Tibial nerve (tissue), 4 donors: ENCODE data around the gene RCAN2. TPM values are rescaled to one million over a fixed set of nuclear protein-coding genes. Genes with fewer than 3 reads are reported as not detected.

Experiments used
- DNase-seq, 2 donors: peaks; one replicate each; pipeline ENCODE4 v3.0.0-alpha.2; 2019; ENCODE audit warnings: low spot score in 2 of 2
- H3K27ac ChIP-seq, 4 donors: fragments of 200-600 bp; sonication (generic) in 3 of 4; one replicate each; pipeline ENCODE4 v1.5.1; 2017 to 2019; ENCODE audit warnings: mild to moderate bottlenecking in 1 of 4
- H3K27me3 ChIP-seq, 2 donors: fragments of 200-600 bp; sonication (generic) in 1 of 2; one replicate each; pipeline versions ENCODE4 v1.5.1 to v1.6.0; 2017 to 2019
- H3K36me3 ChIP-seq, 3 donors: fragments of 200-600 bp; sonication (generic); one replicate each; pipeline ENCODE4 v1.5.1; 2018 to 2019
- H3K4me1 ChIP-seq, 4 donors: fragments of 200-600 bp; sonication (generic) in 3 of 4; one replicate each; pipeline ENCODE4 v1.5.1; 2017 to 2019
- H3K4me3 ChIP-seq, 4 donors: fragments of 200-600 bp; sonication (generic) in 3 of 4; one replicate each; pipeline ENCODE4 v1.5.1; 2017 to 2019; ENCODE audit warnings: mild to moderate bottlenecking in 1 of 4, moderate library complexity in 1 of 4
- H3K9me3 ChIP-seq, 4 donors: fragments of 200-600 bp; sonication (generic) in 3 of 4; one replicate each; pipeline ENCODE4 v1.5.1; 2017 to 2019
- CTCF ChIP-seq, 5 experiments: fragments of 200-600 bp in 3 of 5; fragments of 450-650 bp in 2 of 5; sonication (generic) in 3 of 5; IDR thresholded peaks; one replicate each; pipeline ENCODE4 v1.5.1; 2016 to 2019; ENCODE audit warnings: antibody characterized with exemption in 5 of 5, mild to moderate bottlenecking in 3 of 5, moderate library complexity in 2 of 5
- EP300 ChIP-seq, 2 donors: sonication (generic); formaldehyde crosslinking; IDR thresholded peaks; one replicate each; pipeline ENCODE4 v1.6.1; 2017; ENCODE audit warnings: antibody characterized with exemption in 2 of 2, mild to moderate bottlenecking in 1 of 2
- POLR2A ChIP-seq, 2 donors: fragments of 450-650 bp; IDR thresholded peaks; one replicate each; pipeline ENCODE4 v1.6.1; 2017; ENCODE audit warnings: antibody characterized with exemption in 2 of 2, mild to moderate bottlenecking in 2 of 2, moderate library complexity in 2 of 2
- WGBS, 2 donors: methylation state at CpG; one replicate each; pipeline ENCODE4 v1.1.5; 2018; 5-methylcytosine and 5-hydroxymethylcytosine counted together
- total RNA-seq, 4 donors: library from RNA; depleted of rRNA; stranded (reverse); fragments of >200 nt; gene quantifications; one replicate each; pipeline ENCODE4 v1.1.0, GENCODE V29; 2016

RCAN2 gene
- total RNA-seq, 4 donors from 2014 or later = 6.6 to 19.4 (median 15.0) TPM

DNA sequence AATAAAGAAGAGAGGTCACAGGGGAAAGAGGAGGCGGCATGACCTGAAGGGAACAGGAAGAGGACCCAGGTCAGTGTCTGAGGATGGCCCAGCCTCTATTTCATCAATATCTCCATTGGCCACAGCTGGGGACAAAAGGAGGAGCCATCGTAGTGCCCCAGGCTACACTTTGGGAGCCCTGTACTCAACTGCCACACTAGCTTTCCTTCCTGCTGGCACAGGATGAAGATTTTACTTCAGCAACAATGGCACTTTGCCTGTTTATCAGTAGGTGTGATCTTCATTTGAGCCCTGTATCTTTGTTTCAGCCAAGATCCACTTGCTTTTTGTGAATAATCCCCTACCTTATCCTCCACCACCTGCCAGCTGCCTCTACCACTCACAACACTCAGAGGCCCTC, 35.4 kb upstream of the RCAN2 start:
- no peak overlapping the region for H3K4me3 ChIP-seq
- H3K4me1 ChIP-seq = peaks cover 0 to 20% (median 0%) of the 10 kb centered on the region in 4 donors
- DNase-seq = no peak
- H3K9me3 ChIP-seq = no peaks in the 10 kb centered on the region
- no peak overlapping the region for H3K27ac ChIP-seq
- H3K36me3 ChIP-seq = no peaks in the 10 kb centered on the region
- peaks cover 0 to 2% of the 10 kb centered on the region in 2 donors for H3K27me3 ChIP-seq
- WGBS, 2 donors = 92 to 95% methylated on average over 2 of the region's 2 CpGs
- TF ChIP-seq POLR2A (IDR thresholded peaks at IDR 0.05) = no peak
- no peak for TF ChIP-seq EP300 (IDR thresholded peaks at IDR 0.05)
- TF ChIP-seq CTCF (IDR thresholded peaks at IDR 0.05) = no peak

GRCh38 chr6:46525583-46525982, 34.3 kb upstream of the RCAN2 start:
- Histone ChIP-seq H3K36me3 (no peaks in the 10 kb centered on the region), H3K9me3 (no peaks in the 10 kb centered on the region), H3K27me3 (peaks cover 0 to 2% of the 10 kb centered on the region in 2 donors), H3K27ac (no peak overlapping the region), H3K4me3 (no peak overlapping the region), H3K4me1 (peaks cover 0 to 30% (median 0%) of the 10 kb centered on the region in 4 donors)
- TF ChIP-seq EP300 (IDR thresholded peaks at IDR 0.05) (no peak), POLR2A (IDR thresholded peaks at IDR 0.05) (no peak), CTCF (IDR thresholded peaks at IDR 0.05) (no peak)
- no peak for DNase-seq

- no peaks in the 10 kb centered on the region for H3K9me3 ChIP-seq
- TF ChIP-seq CTCF (IDR thresholded peaks at IDR 0.05) (no peak), POLR2A (IDR thresholded peaks at IDR 0.05) (no peak)
- DNase-seq = no peak
- H3K4me3 ChIP-seq = no peak overlapping the region
- peaks cover 0 to 2% of the 10 kb centered on the region in 2 donors for H3K27me3 ChIP-seq
- no peaks in the 10 kb centered on the region for H3K36me3 ChIP-seq
- H3K4me1 ChIP-seq = peaks cover 0 to 15% (median 0%) of the 10 kb centered on the region in 4 donors
- peak overlapping the region in 2 of 4 donors; percentile 38 to 68 for H3K27ac ChIP-seq
Measured at GRCh38 chr6:46521464-46521971, 30.3 kb upstream of the RCAN2 start.

- H3K36me3 ChIP-seq = no peaks in the 10 kb centered on the region
- no peaks in the 10 kb centered on the region for H3K27me3 ChIP-seq
- H3K27ac ChIP-seq = no peak overlapping the region
Measured at GRCh38 chr6:46517202-46517601, 26.0 kb upstream of the RCAN2 start.

DNA sequence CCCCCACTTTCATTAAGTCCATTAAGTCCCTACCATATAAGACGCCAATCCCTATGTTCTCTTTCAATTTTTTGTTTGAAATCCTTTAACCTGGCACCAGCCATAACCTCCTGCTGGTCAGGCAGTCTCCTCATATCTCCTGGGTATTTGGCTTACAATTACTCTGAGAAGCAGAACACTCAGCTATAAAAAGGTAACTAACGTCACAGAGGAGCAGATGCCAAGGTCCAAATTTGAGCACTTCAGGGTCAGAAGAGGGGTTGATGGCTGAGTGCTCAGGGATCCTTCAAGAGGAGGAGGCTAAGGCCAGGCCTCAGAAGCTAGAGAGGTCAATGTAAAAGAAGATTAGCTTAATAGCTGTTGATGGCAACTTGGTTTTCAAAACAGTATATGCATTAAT, 22.3 kb upstream of the RCAN2 start:
- Histone ChIP-seq H3K9me3 (no peaks in the 10 kb centered on the region), H3K27ac (peak overlapping the region in 2 of 4 donors; percentile 47 to 75), H3K4me1 (peaks cover 4 to 37% (median 14%) of the 10 kb centered on the region in 4 donors), H3K36me3 (no peaks in the 10 kb centered on the region), H3K27me3 (no peaks in the 10 kb centered on the region), H3K4me3 (no peak overlapping the region)
- TF ChIP-seq POLR2A (IDR thresholded peaks at IDR 0.05) = no peak
- no peak for TF ChIP-seq CTCF (IDR thresholded peaks at IDR 0.05)
- no peak for TF ChIP-seq EP300 (IDR thresholded peaks at IDR 0.05)
- 72 to 83% methylated on average over 2 of the region's 2 CpGs for WGBS, 2 donors
- no peak for DNase-seq

More at GRCh38 chr6:46517202-46517601, 26.0 kb upstream of the RCAN2 start:
- H3K4me3 ChIP-seq = no peak overlapping the region
- no peak for DNase-seq
- H3K4me1 ChIP-seq = peaks cover 0 to 17% (median 0%) of the 10 kb centered on the region in 4 donors
- no peaks in the 10 kb centered on the region for H3K9me3 ChIP-seq
- TF ChIP-seq CTCF (IDR thresholded peaks at IDR 0.05) = no peak
- TF ChIP-seq POLR2A (IDR thresholded peaks at IDR 0.05) = no peak
- TF ChIP-seq EP300 (IDR thresholded peaks at IDR 0.05) = no peak
